Measurements from ENCODE around the gene SPACA5. TPM values are rescaled to one million over a fixed set of nuclear protein-coding genes. Genes with fewer than 3 reads are reported as not detected.
A peak's percentile ranks its signal among the peaks of the same experiment; 100 is the strongest.
"Not testable (repeated sequence)": the region's sequence is repeated elsewhere in the genome, so short reads cannot be mapped to it uniquely, and the experiment has no call there.

SPACA5 gene
- under 1 TPM in 1 of 3 donors, not detected in 2; 0.27 TPM for polyA plus RNA-seq (ENCODE audit: insufficient read length in 3 of 3)

DNA sequence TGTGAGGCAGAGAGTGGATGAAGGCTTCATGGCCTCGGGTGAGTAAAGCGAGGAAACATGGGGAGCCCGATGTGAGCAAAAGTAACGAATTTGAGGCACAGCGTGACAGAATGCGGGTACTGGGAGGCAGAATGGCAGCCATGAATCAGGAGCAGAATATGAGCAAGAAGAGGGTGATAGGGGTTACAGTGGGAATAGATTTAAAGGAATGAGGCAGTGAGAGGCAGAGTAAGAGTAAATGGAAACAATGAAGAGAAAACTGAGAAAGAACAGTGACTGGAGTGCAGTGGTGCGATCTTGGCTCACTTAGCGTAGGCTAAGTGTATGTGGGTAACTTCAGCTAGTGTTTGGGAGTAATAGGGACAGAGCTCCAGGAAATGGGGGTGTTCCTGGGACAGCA, at the start of gene SPACA5:
TSS of gene SPACA5 (plus strand) at position 301 of the 400 bp plus-strand sequence. CDS start 815 bp downstream, outside the sequence.
- DNase-seq (ENCODE audit: low read depth in 3 of 3, low spot score in 2 of 3): not testable (repeated sequence)

DNA sequence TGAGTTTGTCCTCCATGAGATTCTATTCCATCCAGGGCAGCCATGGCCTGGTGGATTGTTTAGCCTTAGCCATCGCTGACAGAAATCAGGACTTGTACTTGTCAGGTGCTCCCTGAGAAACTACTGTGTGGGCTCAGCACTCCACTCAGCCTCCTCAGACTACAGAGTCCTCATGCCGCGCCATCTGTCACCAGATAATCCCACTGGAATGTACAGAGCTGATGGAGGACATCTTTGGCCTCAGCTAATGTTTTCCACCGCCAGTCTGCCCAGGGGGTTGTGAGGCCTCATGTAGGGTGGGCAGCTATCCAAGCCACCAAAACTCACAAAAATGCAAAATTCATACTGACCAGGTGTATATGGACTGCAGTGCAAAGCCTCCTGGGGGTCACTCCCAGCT, 48.6 kb upstream of the SPACA5 start:
- DNase-seq (ENCODE audit: low read depth in 3 of 3, low spot score in 2 of 3): not testable (repeated sequence)

DNA sequence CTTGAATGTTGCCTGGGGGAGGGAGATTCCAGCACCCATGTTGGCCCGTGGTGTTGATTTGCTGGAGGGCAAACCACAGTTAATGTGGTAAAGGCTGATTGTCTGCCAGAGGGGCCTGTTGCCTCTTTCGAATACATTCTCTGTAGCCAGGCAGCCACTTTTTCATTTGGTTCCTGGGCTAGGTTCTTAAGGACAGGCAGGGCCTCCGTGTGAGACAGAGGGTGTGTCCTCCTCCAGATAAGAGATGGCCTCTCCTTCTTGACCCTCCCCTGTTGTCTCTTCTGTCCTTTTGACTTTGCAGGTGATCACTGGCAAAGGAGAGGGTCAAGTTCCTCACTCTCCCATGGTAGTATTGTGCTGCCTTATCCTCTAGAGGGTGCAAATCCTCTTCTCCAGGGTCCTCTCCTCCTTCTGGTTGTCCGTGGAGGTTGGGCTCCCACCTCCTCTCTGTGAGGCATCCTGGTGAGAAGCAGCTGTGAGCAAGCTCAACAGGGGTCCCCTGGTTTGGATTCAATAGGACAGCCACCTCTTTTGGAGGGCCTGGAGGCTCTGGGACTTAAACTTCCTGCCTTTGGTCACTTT, 47.9 kb upstream of the SPACA5 start:
- no peak for DNase-seq (ENCODE audit: low read depth in 3 of 3, low spot score in 2 of 3)

DNA sequence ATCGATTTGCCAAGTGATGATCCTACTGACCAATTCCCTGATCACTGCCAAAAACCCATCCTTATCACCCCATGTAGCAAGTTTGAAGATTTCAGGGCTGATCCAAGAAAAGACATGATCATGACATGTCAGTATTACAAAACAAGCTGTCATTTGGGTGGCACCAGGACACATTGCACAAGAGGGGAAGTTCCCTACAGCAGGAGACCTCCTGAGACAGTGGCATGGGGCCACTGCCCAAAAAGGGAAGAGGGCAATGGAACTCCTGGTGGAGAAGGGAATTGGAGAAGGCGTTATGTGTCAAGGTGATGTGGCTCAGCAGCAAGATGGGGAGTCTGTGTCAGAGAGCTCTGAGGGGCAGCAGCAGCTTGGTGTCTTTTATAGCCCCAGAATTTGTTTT, 46.4 kb upstream of the SPACA5 start:
- no peak for DNase-seq (ENCODE audit: low read depth in 3 of 3, low spot score in 2 of 3)

DNA sequence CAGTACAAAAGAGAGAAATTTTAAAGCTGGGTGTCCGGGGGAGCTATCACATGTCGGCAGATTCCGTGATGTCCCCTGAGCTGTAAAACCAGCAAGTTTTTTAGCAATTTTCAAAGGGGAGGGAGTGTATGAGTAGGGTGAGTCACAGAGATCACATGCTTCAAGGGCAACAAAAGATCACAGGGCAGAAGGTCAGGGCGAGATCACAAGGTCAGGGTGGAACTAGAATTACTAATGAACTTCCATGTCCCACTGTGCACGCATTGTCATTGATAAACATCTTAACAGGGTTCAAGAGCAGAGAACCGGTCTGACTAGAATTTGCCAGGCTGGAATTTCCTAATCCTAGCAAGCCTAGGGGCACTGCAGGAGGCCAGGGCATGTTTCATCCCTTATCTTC, 45.0 kb upstream of the SPACA5 start:
- not testable (repeated sequence) for DNase-seq (ENCODE audit: low read depth in 3 of 3, low spot score in 2 of 3)

DNA sequence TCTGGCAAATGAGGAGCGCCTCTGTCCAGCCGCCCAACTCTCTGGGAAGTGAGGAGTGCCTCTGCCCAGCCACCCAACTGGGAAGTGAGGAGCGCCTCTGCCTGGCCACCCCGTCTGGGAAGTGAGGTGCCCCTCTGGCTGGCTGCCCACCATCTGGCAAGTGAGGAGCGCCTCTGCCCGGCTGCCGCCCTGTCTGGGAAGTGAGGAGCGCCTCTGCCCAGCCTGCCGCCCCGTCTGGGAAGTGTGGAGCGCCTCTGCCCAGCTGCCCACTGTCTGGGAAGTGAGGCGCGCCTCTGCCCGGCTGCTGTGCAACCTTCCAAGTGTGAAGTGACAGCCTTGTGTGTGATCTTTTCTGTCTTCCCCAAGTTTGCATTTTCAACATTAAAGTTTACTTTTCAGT, 41.3 kb upstream of the SPACA5 start:
- not testable (repeated sequence) for DNase-seq (ENCODE audit: low read depth in 3 of 3, low spot score in 2 of 3)

DNA sequence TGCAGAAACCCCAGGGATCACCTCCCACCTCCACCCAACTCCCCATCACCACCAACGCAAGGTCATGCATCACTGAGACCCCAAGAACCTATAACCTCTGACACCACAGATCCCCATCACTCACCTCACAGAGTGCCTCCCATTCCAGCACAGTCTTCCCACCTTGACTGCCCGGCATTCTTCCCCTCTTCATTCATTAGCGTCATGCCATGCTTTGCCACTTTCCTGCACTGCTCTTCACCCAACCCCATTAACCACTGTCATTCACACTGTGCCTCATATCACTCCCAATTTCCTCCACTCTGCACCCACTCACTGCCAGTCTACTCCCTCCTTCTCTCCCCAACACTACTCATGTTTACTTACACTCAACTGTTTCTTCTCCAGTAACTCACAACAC, 33.6 kb upstream of the SPACA5 start:
- no peak for DNase-seq (ENCODE audit: low read depth in 3 of 3, low spot score in 2 of 3)

DNA sequence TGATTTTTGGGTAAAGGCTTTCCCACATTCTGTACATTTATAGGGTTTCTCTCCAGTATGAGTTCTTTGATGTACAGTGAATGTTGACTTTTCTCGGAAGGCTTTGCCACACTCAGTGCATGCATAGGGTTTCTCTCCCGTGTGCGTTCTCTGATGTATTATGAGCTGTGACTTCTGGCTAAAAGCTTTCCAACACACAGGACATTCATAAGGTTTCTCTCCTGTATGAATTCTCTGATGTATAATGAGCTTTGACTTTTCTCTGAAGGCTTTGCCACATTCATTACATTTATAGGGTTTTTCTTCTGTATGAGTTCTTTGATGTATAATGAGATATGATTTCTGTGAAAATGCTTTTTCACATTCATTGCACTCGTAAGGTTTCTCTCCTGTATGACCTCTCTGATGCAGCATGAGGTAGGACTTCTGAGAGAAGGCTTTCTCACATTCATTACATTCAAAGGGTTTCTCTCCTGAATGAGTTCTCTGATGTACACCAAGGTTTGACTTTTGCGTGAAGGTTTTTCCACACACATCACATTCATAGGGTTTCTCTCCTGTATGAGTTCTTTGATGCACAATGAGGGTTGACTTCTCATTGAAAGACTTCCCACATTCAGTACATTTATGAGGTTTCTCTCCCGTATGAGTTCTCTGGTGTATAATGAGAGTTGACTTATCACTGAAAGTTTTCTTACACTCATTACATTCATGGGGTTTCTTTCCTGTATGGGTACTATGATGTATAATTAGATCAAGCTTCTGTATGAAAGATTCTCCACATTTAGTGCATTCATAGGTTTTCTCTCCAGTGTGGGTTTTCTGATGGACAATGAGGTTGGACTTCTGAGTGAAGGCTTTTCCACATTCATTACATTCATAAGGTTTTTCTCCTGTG, 30.3 kb upstream of the SPACA5 start:
- DNase-seq (ENCODE audit: low read depth in 3 of 3, low spot score in 2 of 3): no peak

DNA sequence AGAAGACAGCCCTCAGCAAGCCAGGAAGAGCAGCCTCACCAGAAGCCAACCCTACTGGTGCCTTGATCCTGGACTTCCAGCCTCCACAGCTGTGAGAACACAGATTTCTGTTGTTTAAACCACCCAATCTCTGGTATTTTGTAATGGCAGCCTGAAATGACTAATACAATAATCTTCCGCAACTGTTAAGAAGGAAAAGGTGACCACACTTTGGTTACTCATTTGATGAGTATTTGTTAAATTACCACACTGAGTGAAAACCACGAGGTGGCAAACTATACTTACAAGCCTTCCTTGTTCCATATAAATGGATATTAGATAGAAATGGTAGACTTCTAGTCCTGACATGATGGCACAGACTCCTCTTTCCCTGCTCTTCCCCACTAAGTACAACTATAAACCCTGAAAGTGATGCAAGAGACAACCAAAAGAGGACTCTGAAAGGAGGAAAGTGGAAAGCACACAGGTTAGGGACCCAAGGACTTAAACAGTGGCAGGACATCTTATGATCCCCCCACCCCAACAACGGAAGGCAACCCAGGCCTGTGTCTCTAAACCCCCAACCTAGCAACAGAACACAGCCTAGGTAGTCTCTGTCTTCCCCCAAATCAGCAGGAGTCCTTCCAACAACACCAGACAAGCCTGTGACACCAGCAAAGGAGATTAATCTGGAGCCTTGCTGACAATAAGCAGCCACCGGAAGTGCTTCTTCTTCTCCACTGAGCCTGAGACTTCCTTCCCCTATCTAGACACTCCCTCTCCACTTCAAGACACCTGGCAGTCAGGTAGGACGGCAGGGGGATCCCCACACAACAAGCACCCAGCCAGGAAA, 15.3 kb upstream of the SPACA5 start:
- DNase-seq (ENCODE audit: low read depth in 3 of 3, low spot score in 2 of 3): no peak

DNA sequence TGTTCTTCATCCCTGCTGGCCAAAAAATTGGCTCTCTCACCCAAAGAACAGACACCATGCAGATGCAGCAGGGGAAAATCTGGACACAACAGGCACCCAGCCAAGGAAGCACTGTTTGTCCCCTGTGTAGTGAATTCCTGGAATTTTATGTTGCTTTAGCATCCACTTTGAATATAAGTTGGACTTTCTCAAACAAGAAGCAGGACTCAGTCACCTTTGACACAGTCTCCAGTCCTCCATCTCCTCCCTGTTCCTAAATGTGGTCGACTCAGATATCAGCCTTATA, 14.8 kb upstream of the SPACA5 start:
- DNase-seq (ENCODE audit: low read depth in 3 of 3, low spot score in 2 of 3): no peak

DNA sequence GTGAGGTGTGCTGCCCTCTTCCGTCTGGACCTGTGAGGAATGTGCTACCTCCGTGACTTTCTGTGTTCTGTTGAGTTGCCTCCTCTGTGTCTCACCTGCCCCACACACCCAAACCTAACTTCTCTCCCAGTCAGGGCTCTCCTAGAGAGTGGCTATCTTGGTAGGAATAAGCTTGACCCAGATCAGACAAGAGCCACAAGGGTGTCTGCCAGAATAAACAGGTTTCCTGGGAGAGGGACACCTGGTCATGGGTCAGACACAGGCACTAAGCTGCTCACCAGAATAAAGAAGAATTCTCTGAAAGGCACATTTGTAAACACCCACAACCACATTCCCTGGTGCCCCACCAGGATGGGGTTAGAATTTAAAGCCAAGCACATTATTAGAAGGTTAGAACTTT, 14.1 kb upstream of the SPACA5 start:
- DNase-seq (ENCODE audit: low read depth in 3 of 3, low spot score in 2 of 3): no peak

DNA sequence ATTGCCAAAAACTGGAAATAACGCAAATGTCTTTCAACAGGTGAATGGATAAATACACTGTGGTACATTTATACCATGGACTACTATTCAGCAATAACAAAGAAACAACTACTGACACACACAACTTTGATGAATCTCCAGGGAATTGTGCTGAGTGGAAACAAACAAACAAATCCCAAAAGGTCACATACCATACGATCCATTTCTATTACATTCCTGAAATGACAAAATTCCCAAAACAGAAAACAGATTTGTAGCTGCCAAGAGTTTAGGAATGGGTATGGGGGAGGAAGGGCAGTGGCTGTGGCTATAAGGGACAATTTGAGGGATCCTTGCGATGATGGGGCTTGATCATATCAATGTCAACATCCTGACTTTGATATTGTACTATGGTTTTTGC, 5.5 kb upstream of the SPACA5 start:
- no peak for DNase-seq (ENCODE audit: low read depth in 3 of 3, low spot score in 2 of 3)

DNA sequence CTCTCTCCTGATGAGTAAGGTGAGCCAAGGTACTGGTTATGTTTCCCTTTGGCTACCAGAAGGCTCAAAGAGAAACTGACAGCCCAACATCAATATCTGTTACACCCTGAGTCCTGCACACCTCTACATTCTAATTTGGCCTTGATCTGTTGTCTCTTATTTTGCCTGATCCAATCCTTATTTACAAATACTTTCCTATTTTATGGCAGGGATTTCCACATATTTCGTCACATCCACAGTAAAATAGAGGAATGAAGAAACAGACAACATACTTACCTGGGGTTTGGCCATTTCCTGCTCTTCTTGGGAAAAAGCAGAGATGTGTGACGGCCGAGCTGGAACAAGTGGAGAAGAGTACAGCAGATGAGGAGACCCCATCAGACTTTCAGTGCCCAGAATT, 4.5 kb upstream of the SPACA5 start:
- no peak for DNase-seq (ENCODE audit: low read depth in 3 of 3, low spot score in 2 of 3)

DNA sequence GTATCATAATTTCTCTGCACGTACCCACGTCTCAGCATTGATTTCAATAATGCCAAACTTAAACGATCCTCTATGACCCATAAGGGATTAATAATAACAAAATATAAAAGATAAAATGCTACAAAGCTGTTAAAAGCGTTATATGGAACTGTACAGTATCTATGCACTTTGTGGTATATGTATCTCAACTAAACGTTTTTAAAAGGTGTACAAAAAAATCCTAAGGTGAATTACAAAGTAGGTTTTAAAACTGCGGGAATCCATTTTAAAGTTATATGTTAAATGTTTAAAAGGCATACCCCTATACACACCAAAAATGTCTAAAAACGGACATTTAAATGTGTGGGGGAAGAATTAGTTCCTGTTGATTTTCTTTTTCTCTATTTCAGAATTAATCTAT, 3.9 kb upstream of the SPACA5 start:
- DNase-seq (ENCODE audit: low read depth in 3 of 3, low spot score in 2 of 3): no peak

DNA sequence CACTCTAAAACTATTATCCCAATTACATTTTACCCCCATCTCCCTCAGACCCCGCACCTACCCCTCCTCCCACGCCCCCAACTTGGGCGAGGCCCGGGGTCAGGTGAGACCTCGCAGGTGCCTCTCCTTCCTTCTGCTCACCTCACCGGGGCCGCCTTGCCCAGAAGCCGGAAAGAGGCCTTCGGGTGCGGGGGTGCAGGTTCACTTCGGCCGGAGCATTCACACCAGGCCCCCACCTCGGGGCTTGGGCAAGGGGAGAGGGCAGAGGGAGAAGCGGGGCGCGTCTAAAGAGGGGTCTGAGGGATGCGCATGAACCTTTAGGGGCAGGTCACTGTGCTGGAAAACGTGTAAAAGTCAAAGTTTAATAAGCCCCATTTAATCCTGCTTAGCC, 3.4 kb upstream of the SPACA5 start:
- DNase-seq (ENCODE audit: low read depth in 3 of 3, low spot score in 2 of 3): no peak

DNA sequence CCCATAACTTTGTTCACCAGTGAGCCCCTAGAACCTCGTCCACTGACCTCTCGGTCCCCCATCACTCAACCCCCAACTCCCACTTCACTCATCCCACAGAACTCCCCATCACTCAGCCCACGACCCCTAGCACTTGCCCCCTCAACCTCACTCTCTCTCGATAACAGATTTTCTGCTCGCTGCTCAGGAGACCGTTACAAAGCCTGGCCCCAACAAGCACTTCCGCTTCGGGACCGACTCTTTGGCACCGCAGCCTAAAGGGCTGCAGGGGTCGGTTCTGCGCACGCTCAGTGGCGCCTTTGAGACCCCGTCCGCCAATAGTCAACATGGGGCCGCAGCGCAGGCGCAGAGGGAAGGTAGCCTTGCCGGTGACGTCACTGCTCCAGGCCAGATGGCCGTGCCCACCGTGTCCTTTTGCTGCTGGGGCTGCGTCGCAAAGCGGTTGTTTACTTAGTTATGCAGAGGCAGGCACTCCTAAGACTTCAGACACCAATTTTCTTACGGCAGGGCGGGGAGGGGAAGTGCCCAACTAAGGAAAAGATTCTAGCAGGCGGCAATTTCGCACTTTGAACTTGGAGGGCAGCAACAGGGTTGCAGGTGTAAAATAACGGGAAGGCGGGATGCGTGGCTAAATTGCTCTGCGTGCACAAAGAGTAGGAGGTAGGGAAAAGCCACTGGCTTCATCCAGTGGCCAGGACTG, 2.9 kb upstream of the SPACA5 start, which contains the start of gene ZNF182:
TSS of gene ZNF182 (minus strand) at position 232 of the 700 bp plus-strand sequence. CDS start 1,380 bp downstream, outside the sequence.
- peak; percentile 74 to 80 (median 76) for DNase-seq (ENCODE audit: low read depth in 3 of 3, low spot score in 2 of 3)

DNA sequence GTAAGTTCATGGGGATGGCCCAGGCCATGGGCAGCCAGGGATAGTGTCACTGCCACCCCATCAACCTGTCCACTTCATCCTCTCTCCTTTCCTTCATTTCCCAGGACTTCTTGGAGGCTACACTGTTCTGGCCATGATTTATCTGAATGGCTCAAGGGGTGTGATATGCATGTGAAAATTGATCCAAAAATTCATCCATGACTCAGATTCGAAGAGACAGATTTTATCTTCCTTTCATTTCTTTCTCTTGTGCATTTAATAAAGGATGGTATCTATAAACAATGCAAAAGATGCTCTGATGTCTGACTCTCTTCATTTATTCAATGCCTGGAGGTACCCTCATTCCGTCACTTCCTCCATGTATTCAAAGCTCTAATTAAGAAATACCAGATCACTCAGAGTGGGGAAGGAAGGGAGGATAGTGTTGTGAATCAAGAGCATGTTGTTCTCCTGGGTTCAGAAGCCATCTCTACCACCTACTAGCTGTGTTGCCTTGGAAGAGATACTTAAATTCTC, 2.7 kb downstream of the SPACA5 start:
- not testable (repeated sequence) for DNase-seq (ENCODE audit: low read depth in 3 of 3, low spot score in 2 of 3)

DNA sequence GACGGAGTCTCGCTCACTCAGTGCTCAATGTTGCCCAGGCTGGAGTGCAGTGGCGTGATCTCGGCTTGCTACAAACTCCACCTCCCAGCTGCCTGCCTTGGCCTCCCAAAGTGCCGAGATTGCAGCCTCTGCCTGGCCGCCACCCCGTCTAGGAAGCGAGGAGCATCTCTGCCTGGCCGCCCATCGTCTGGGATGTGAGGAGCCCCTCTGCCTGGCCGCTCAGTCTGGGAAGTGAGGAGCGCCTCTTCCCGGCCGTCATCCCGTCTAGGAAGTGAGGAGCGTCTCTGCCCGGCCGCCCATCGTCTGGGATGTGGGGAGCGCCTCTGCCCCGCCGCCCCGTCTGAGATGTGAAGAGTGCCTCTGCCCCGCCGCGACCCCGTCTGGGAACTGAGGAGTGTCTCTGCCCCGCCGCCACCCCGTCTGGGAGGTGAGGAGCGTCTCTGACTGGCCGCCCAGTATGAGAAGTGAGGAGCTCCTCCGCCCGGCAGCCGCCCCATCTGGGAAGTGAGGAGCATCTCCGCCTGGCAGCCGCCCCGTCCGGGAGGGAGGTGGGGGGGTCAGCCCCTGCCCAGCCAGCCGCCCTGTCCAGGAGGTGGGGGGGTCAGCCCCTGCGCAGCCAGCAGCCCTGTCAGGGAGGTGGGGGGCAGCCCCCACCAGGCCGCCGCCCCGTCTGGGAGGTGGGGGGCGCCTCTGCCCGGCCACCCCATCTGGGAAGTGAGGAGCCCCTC, 10.0 kb downstream of the SPACA5 start:
- not testable (repeated sequence) for DNase-seq (ENCODE audit: low read depth in 3 of 3, low spot score in 2 of 3)

DNA sequence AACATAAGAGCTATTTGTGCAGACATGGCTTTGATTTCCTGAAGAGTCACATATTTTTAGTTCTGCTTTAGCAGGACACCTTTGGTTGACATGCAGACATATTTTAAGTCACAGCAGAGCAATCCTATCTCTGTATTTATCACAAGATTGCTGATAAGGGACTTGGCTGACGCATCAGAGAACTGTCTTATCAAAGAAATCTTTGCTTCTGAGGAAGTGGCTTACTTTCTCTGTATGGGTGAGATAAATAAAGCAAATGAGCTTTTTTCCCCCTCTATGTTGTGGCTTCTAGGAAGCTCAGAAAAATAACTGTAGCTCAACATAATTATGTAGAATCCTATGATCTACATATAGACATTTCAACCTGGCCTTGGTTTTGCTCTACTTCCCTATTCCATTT, 13.1 kb downstream of the SPACA5 start:
- DNase-seq (ENCODE audit: low read depth in 3 of 3, low spot score in 2 of 3): not testable (repeated sequence)

DNA sequence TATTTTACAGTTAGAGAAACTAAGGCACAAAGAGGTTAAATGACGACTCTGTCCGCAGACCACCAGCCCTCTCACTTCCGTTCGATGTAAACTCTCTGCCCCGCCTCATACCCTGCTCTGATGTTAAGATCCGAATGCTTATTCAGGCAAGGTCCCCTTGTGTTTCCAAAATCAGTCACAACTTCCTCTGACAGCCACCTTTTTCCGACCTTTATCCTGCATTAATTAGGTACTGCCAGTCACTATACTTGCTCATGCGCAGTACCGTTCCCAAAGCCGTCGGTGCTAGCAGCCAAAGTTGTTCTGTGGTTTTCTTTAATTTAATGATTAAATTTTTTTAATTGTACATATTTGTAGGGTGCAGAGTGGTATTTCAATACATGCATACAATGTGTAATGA, 13.7 kb downstream of the SPACA5 start:
- not testable (repeated sequence) for DNase-seq (ENCODE audit: low read depth in 3 of 3, low spot score in 2 of 3)

Data from right renal cortex interstitium (tissue), 3 donors.